Thymus (tissue), 11 donors: ENCODE results near the gene SNF8. TPM values are rescaled to one million over a fixed set of nuclear protein-coding genes. Genes with fewer than 3 reads are reported as not detected.

Source experiments
- DNase-seq, 9 donors: peaks; one replicate each; pipeline ENCODE4 v3.0.0-alpha.2; 2013; ENCODE audit warnings: low spot score in 9 of 9, low read depth in 6 of 9, missing footprints in 1 of 9
- H3K27ac ChIP-seq, 2 donors: one replicate each; pipeline ENCODE4 v1.5.1; 2013; ENCODE audit warnings: control low read depth in 1 of 2, low read depth in 1 of 2, low read length in 1 of 2, mild to moderate bottlenecking in 1 of 2, moderate library complexity in 1 of 2
- H3K27me3 ChIP-seq, 2 donors: one replicate each; pipeline ENCODE4 v1.5.1; 2013; ENCODE audit warnings: low read length in 1 of 2; ENCODE audit not compliant: control insufficient read depth in 2 of 2, insufficient read depth in 1 of 2
- H3K36me3 ChIP-seq, 2 donors: one replicate each; pipeline ENCODE4 v1.5.1; 2013; ENCODE audit warnings: low read length in 1 of 2, mild to moderate bottlenecking in 1 of 2, moderate library complexity in 1 of 2; ENCODE audit not compliant: control insufficient read depth in 2 of 2, insufficient read depth in 2 of 2
- H3K4me1 ChIP-seq, 2 donors: one replicate each; pipeline ENCODE4 v1.5.1; 2013; ENCODE audit warnings: low read length in 2 of 2; ENCODE audit not compliant: control insufficient read depth in 2 of 2, insufficient read depth in 2 of 2
- H3K4me3 ChIP-seq, 2 donors: one replicate each; pipeline ENCODE4 v1.5.1; 2013; ENCODE audit warnings: low read length in 2 of 2, control low read depth in 1 of 2, mild to moderate bottlenecking in 1 of 2
- H3K9me3 ChIP-seq, 2 donors: one replicate each; pipeline ENCODE4 v1.5.1; 2013; ENCODE audit warnings: low read length in 1 of 2, mild to moderate bottlenecking in 1 of 2; ENCODE audit not compliant: control insufficient read depth in 2 of 2, insufficient read depth in 1 of 2
- WGBS: extraction: QIAGEN DNeasy Blood & Tissue Kit; methylation state at CpG from one replicate; pipeline ENCODE4 v1.1.7; 2013; 5-methylcytosine and 5-hydroxymethylcytosine counted together
- polyA plus RNA-seq: library from polyadenylated mRNA; stranded (reverse); fragments of 200-250 nt; gene quantifications from one replicate; pipeline ENCODE4 v1.2.3, GENCODE V29; 2013
- total RNA-seq: library from RNA; stranded (reverse); fragments of 120-200 nt; gene quantifications from one replicate; pipeline ENCODE4 v1.2.4, GENCODE V29; 2013
- donor health status: healthy.

The SNF8 gene
- total and polyA plus RNA-seq, 2 donors: 74.9 to 92.2 TPM

DNA sequence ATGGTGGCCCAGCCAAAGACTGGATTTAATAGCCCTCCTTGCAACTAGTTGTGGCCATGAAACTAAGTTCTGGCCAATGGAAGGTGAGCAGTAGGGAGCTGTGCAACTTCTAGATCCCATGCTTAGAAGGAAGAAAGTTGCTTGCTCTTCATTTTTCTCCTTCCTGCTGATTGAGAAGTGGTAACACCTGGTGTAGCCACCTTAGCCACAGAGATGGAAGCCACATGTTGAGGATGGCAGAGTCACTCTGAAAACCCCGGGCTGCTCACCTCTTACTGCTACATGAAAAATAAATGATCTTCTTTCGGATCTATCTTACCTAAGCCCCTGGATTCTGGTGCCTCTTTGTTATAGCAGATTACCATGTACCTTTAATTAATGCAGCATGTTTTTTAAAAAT lies 62.4 kb downstream of the SNF8 start:
- Histone ChIP-seq H3K27me3 (no peaks in the 10 kb centered on the region), H3K4me3 (no peak overlapping the region), H3K36me3 (no peaks in the 10 kb centered on the region), H3K27ac (no peak overlapping the region), H3K9me3 (no peaks in the 10 kb centered on the region), H3K4me1 (no peaks in the 10 kb centered on the region)
- WGBS: 51% methylated on average over 2 of the region's 2 CpGs
- DNase-seq: no peak

Other genes with a start within 250 kb of the SNF8 start
- not detected for gene PRAC1, start 222.3 kb downstream of the SNF8 start, total RNA-seq
- gene PRAC1, start 222.3 kb downstream of the SNF8 start, polyA plus RNA-seq: 0.91 TPM
- gene PRAC2, start 221.7 kb downstream of the SNF8 start, total RNA-seq: not detected
- 0.07 TPM for gene PRAC2, start 221.7 kb downstream of the SNF8 start, polyA plus RNA-seq
- 0.24 TPM for gene HOXB13, start 216.1 kb downstream of the SNF8 start, total RNA-seq
- 0.32 TPM for gene HOXB13, start 216.1 kb downstream of the SNF8 start, polyA plus RNA-seq
- 0.42 TPM for gene TTLL6, start 127.6 kb downstream of the SNF8 start, total RNA-seq
- 0.41 TPM for gene TTLL6, start 127.6 kb downstream of the SNF8 start, polyA plus RNA-seq
- gene CALCOCO2, start 113.8 kb downstream of the SNF8 start, total RNA-seq: 30.8 TPM
- gene CALCOCO2, start 113.8 kb downstream of the SNF8 start, polyA plus RNA-seq: 90.6 TPM
- 79.4 TPM for gene ATP5MC1, start 52.1 kb downstream of the SNF8 start, total RNA-seq
- gene ATP5MC1, start 52.1 kb downstream of the SNF8 start, polyA plus RNA-seq: 157 TPM
- 44.7 TPM for gene UBE2Z, start 36.4 kb downstream of the SNF8 start, total RNA-seq
- gene UBE2Z, start 36.4 kb downstream of the SNF8 start, polyA plus RNA-seq: 73.4 TPM
- 0.57 TPM for gene GIP, start 23.8 kb upstream of the SNF8 start, total RNA-seq
- gene GIP, start 23.8 kb upstream of the SNF8 start, polyA plus RNA-seq: 1.9 TPM
- 10.9 TPM for gene IGF2BP1, start 52.5 kb upstream of the SNF8 start, total RNA-seq
- 0.07 TPM for gene IGF2BP1, start 52.5 kb upstream of the SNF8 start, polyA plus RNA-seq
- 0.05 TPM for gene B4GALNT2, start 187.9 kb upstream of the SNF8 start, total RNA-seq
- gene B4GALNT2, start 187.9 kb upstream of the SNF8 start, polyA plus RNA-seq: 0.02 TPM